ENCODE data around the gene EFNA5. TPM values are rescaled to one million over a fixed set of nuclear protein-coding genes. Genes with fewer than 3 reads are reported as not detected.

EFNA5 gene
- polyA plus RNA-seq, 1 donor (not counting 4 experiments of a cell fraction or from before 2014, with no cell fraction given), result 4.8 TPM

DNA sequence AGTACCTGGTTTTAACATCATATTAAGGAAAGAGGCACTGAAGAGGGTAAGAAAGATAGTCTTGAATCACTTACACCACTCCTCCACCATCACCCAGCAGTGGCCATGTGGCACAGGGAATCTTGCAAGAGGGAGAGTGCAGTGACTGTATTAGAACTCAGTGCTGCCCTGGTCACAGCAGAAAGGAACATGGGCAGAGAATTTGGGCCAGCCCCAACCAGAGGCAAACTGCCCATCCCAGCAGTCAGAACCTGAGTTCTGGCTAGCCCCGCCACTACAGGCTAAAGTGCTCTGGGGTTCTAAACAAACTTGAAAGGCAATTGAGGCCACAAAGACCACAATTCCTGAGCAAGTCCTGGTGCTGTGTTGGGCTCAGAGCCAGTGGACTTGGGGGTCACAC lies 16.7 kb upstream of the EFNA5 start:
- Histone ChIP-seq H3K9me3 (ENCODE audit: control insufficient read depth, low read depth, low read length) (no peaks in the 10 kb centered on the region), H3K27me3 (ENCODE audit: control insufficient read depth, extremely low read depth, insufficient read depth, low read length) (no peaks in the 10 kb centered on the region), H3K36me3 (ENCODE audit: control insufficient read depth in 2 of 2, extremely low read depth in 1 of 2, insufficient read depth in 2 of 2, low read length in 2 of 2) (no peaks in the 10 kb centered on the region), H3K4me3 (ENCODE audit: control insufficient read depth in 2 of 3, extremely low read depth in 1 of 3, insufficient read depth in 2 of 3, low read depth in 1 of 3, low read length in 3 of 3) (no peak overlapping the region), H3K79me2 (ENCODE audit: control insufficient read depth, insufficient read depth, low read length) (no peaks in the 10 kb centered on the region), H3K4me2 (ENCODE audit: control insufficient read depth, extremely low read depth, insufficient read depth, low read depth, low read length) (no peak overlapping the region), H3K9me1 (ENCODE audit: control insufficient read depth, extremely low read depth, insufficient read depth, low read length) (no peaks in the 10 kb centered on the region), H4K20me1 (ENCODE audit: control insufficient read depth, extremely low read depth, insufficient read depth, low read length) (no peaks in the 10 kb centered on the region), H3K4me1 (ENCODE audit: control insufficient read depth, extremely low read depth, insufficient read depth, low read length) (no peaks in the 10 kb centered on the region), H3K9ac (ENCODE audit: control insufficient read depth, extremely low read depth, insufficient read depth, low read length) (no peak overlapping the region), H2AFZ (ENCODE audit: control insufficient read depth, low read length) (no peak overlapping the region), H3K27ac (ENCODE audit: control insufficient read depth, insufficient read depth, low read length) (no peak overlapping the region)
- dilution Hi-C loops (cut with MboI; ENCODE audit: extremely low pct_ligation_motif_present, low sequenced_read_pairs), result no loop called here
- FAIRE-seq (no peak), DNase-seq (ENCODE audit: low read depth, low spot score) (no peak)
- no peak for TF ChIP-seq EZH2 (IDR thresholded peaks at IDR 0.05; ENCODE audit: low read length)
- TF ChIP-seq, protein P1, sequence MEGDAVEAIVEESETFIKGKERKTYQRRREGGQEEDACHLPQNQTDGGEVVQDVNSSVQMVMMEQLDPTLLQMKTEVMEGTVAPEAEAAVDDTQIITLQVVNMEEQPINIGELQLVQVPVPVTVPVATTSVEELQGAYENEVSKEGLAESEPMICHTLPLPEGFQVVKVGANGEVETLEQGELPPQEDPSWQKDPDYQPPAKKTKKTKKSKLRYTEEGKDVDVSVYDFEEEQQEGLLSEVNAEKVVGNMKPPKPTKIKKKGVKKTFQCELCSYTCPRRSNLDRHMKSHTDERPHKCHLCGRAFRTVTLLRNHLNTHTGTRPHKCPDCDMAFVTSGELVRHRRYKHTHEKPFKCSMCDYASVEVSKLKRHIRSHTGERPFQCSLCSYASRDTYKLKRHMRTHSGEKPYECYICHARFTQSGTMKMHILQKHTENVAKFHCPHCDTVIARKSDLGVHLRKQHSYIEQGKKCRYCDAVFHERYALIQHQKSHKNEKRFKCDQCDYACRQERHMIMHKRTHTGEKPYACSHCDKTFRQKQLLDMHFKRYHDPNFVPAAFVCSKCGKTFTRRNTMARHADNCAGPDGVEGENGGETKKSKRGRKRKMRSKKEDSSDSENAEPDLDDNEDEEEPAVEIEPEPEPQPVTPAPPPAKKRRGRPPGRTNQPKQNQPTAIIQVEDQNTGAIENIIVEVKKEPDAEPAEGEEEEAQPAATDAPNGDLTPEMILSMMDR (optimal IDR thresholded peaks at IDR 0.05 in 1 of 3, IDR thresholded peaks at IDR 0.05 in 1 of 3, conservative IDR thresholded peaks at IDR 0.05 in 1 of 3; ENCODE audit: extremely low read depth in 1 of 3, insufficient read depth in 2 of 3, low read length in 3 of 3), result no peak

DNA sequence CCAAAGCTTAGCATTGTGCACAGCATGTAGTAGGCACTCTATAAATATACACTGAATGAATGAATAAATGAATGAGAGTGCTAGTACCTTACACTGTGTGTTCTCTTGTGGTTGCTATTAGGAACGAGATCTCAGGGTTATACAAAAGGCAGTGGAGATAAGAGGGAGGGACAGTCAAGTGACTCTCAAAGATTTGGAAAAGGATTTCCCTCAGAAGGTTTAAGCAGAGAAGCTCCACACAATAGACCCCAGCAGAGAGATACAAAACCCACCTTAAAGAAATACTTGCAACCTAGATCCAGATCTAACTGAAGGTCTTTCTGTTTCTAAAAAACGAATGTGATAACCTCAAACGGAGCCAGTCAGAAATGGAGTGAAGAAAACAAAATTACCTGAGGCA lies 11.8 kb upstream of the EFNA5 start:
- dilution Hi-C loops (cut with MboI; ENCODE audit: extremely low pct_ligation_motif_present, low sequenced_read_pairs), result no loop called here
- DNase-seq (ENCODE audit: low read depth, low spot score), result no peak
- H3K79me2 ChIP-seq (ENCODE audit: control insufficient read depth, insufficient read depth, low read length), result no peaks in the 10 kb centered on the region
- no peaks in the 10 kb centered on the region for H4K20me1 ChIP-seq (ENCODE audit: control insufficient read depth, extremely low read depth, insufficient read depth, low read length)
- H3K36me3 ChIP-seq (ENCODE audit: control insufficient read depth in 2 of 2, extremely low read depth in 1 of 2, insufficient read depth in 2 of 2, low read length in 2 of 2), result no peaks in the 10 kb centered on the region
- H3K4me2 ChIP-seq (ENCODE audit: control insufficient read depth, extremely low read depth, insufficient read depth, low read depth, low read length), result no peak overlapping the region
- TF ChIP-seq, protein P1 (optimal IDR thresholded peaks at IDR 0.05 in 1 of 3, IDR thresholded peaks at IDR 0.05 in 1 of 3, conservative IDR thresholded peaks at IDR 0.05 in 1 of 3; ENCODE audit: extremely low read depth in 1 of 3, insufficient read depth in 2 of 3, low read length in 3 of 3), result no peak
- no peak for TF ChIP-seq EZH2 (IDR thresholded peaks at IDR 0.05; ENCODE audit: low read length)
- H3K27ac ChIP-seq (ENCODE audit: control insufficient read depth, insufficient read depth, low read length), result no peak overlapping the region
- H3K9me1 ChIP-seq (ENCODE audit: control insufficient read depth, extremely low read depth, insufficient read depth, low read length), result no peaks in the 10 kb centered on the region
- peaks cover 3% of the 10 kb centered on the region for H3K4me1 ChIP-seq (ENCODE audit: control insufficient read depth, extremely low read depth, insufficient read depth, low read length)
- FAIRE-seq, result no peak
- no peak overlapping the region for H3K9ac ChIP-seq (ENCODE audit: control insufficient read depth, extremely low read depth, insufficient read depth, low read length)
- no peak overlapping the region for H3K4me3 ChIP-seq (ENCODE audit: control insufficient read depth in 2 of 3, extremely low read depth in 1 of 3, insufficient read depth in 2 of 3, low read depth in 1 of 3, low read length in 3 of 3)
- H2AFZ ChIP-seq (ENCODE audit: control insufficient read depth, low read length), result no peak overlapping the region
- H3K9me3 ChIP-seq (ENCODE audit: control insufficient read depth, low read depth, low read length), result no peaks in the 10 kb centered on the region
- H3K27me3 ChIP-seq (ENCODE audit: control insufficient read depth, extremely low read depth, insufficient read depth, low read length), result no peaks in the 10 kb centered on the region

Measured in keratinocyte (primary cell).